Vagina (tissue), 2 donors: ENCODE results near the gene ARHGEF35.
"Not testable (repeated sequence)": the region's sequence is repeated elsewhere in the genome, so short reads cannot be mapped to it uniquely, and the experiment has no call there.

ENCODE experiments used
- POLR2AphosphoS5 ChIP-seq, 2 donors: sonication (generic); formaldehyde crosslinking; IDR thresholded peaks; one replicate each; pipeline ENCODE4 v1.9.0; 2017; ENCODE audit warnings: antibody characterized with exemption in 2 of 2, mild to moderate bottlenecking in 2 of 2, low read depth in 1 of 2; ENCODE audit not compliant: insufficient read depth in 1 of 2
- TF ChIP-seq, protein P1 (sequence below), 3 experiments: fragments of 450-650 bp in 2 of 3; fragments of 200-600 bp in 1 of 3; sonication (generic) in 1 of 3; IDR thresholded peaks; one replicate each; pipeline ENCODE4 v1.5.1; 2017 to 2019; ENCODE audit warnings: antibody characterized with exemption in 3 of 3, mild to moderate bottlenecking in 2 of 3, moderate library complexity in 2 of 3

DNA sequence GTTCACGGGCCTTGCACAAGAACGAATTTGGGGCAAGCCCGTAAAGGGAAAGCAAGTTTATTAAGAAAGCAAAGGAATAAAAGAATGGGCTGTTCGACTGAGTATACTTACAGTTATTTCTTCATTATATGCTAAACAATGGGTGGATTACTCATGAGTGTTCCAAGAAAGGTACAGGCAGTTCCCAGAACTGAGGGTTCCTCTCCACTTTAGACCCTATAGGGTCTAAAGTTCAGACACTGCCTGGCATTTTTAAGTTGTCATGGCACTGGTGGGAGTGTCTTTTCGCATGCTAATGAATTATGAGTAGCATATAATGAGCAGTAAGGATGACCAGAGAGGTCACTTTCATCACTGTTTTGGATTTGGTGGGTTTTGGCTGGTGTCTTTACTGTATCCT lies 9.7 kb upstream of the ARHGEF35 start:
- TF ChIP-seq, protein P1, sequence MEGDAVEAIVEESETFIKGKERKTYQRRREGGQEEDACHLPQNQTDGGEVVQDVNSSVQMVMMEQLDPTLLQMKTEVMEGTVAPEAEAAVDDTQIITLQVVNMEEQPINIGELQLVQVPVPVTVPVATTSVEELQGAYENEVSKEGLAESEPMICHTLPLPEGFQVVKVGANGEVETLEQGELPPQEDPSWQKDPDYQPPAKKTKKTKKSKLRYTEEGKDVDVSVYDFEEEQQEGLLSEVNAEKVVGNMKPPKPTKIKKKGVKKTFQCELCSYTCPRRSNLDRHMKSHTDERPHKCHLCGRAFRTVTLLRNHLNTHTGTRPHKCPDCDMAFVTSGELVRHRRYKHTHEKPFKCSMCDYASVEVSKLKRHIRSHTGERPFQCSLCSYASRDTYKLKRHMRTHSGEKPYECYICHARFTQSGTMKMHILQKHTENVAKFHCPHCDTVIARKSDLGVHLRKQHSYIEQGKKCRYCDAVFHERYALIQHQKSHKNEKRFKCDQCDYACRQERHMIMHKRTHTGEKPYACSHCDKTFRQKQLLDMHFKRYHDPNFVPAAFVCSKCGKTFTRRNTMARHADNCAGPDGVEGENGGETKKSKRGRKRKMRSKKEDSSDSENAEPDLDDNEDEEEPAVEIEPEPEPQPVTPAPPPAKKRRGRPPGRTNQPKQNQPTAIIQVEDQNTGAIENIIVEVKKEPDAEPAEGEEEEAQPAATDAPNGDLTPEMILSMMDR (IDR thresholded peaks at IDR 0.05) = not testable (repeated sequence)
- TF ChIP-seq POLR2AphosphoS5 (IDR thresholded peaks at IDR 0.05; ENCODE audit: insufficient read depth in 1 of 2, low read depth in 1 of 2) = not testable (repeated sequence)
